A549 (cell line): ENCODE data around the gene C4orf36. TPM values are rescaled to one million over a fixed set of nuclear protein-coding genes. Genes with fewer than 3 reads are reported as not detected.
"Not testable (repeated sequence)": the region's sequence is repeated elsewhere in the genome, so short reads cannot be mapped to it uniquely, and the experiment has no call there.

ENCODE experiments used
- ATAC-seq, 2 experiments: fragments of 200-7000 bp in 1 of 2; fragments of >200 bp in 1 of 2; cut with Nextera tagmentation in 1 of 2; cut with Tn5 transposase in 1 of 2; 3 replicates each; pipeline versions ENCODE4 v1.8.0 to v1.9.1; 2018 to 2020; ENCODE audit warnings: mild to moderate bottlenecking in 1 of 2, moderate library complexity in 1 of 2
- CTCF ChIA-PET: fragments of 300-600 bp; sonication (Branson Sonifier 250); formaldehyde crosslinking; extraction: SDS; loops from one replicate; lab custom pipeline; 2021; ENCODE audit warnings: antibody characterized with exemption, inconsistent platforms; lab: Yijun Ruan, JAX
- POLR2A ChIA-PET: fragments of 350-600 bp; formaldehyde crosslinking; extraction: SDS; loops from one replicate; lab custom pipeline; 2021; ENCODE audit warnings: antibody characterized with exemption, inconsistent platforms; lab: Yijun Ruan, JAX
- DNase-seq, 2 experiments: peaks; one replicate each; pipeline versions ENCODE4 v3.0.0 to v3.0.0-alpha.2; 2011 to 2016; ENCODE audit warnings: low read depth in 1 of 2, low spot score in 1 of 2
- FAIRE-seq: peaks from 2 replicates; lab custom pipeline; 2011; peaks lifted over from hg19 to GRCh38; lab: Jason Lieb, UNC
- H3K27ac ChIP-seq, 2 experiments: fragments of >200 bp; sonication (Bioruptor Twin); formaldehyde crosslinking; 3 replicates each; pipeline ENCODE4 v1.5.1; 2016 to 2017
- H3K4me1 ChIP-seq: fragments of >200 bp; sonication (Bioruptor Twin); formaldehyde crosslinking; 3 replicates; pipeline ENCODE4 v1.6.1; 2016
- H3K4me2 ChIP-seq: fragments of >200 bp; sonication (Bioruptor Twin); formaldehyde crosslinking; 3 replicates; pipeline ENCODE4 v1.6.1; 2016
- H3K4me3 ChIP-seq: fragments of >200 bp; sonication (Bioruptor Twin); formaldehyde crosslinking; 3 replicates; pipeline ENCODE4 v1.5.1; 2016
- H3K9me3 ChIP-seq: fragments of >200 bp; sonication (Bioruptor Twin); formaldehyde crosslinking; 3 replicates; pipeline ENCODE4 v1.6.1; 2016
- BHLHE40 ChIP-seq: IDR thresholded peaks from 2 replicates; pipeline ENCODE4 v1.6.1; 2012; ENCODE audit warnings: low read depth, low read length, inconsistent platforms
- CBX8 ChIP-seq: fragments of 200-600 bp; sonication (generic); IDR thresholded peaks from 2 replicates; pipeline ENCODE4 v1.6.1; 2016
- CEBPB ChIP-seq, 2 experiments: fragments of >200 bp in 1 of 2; sonication (Bioruptor Twin) in 1 of 2; formaldehyde crosslinking in 1 of 2; IDR thresholded peaks; 2 replicates each; pipeline ENCODE4 v1.6.1; 2012 to 2016
- CHD4 ChIP-seq: fragments of 200-600 bp; sonication (generic); IDR thresholded peaks from 2 replicates; pipeline ENCODE4 v1.6.1; 2016; ENCODE audit warnings: antibody characterized with exemption, mild to moderate bottlenecking, borderline replicate concordance
- EHF ChIP-seq: fragments of 250-450 bp; sonication (Bioruptor Pico); IDR thresholded peaks from 2 replicates; pipeline ENCODE4 v1.5.0; 2020; ENCODE audit warnings: mild to moderate bottlenecking
- FOSB ChIP-seq: fragments of 250-450 bp; sonication (Bioruptor Pico); IDR thresholded peaks from 2 replicates; pipeline ENCODE4 v1.5.0; 2020; ENCODE audit warnings: mild to moderate bottlenecking, moderate library complexity
- HDAC2 ChIP-seq: fragments of 200-600 bp; sonication (generic); IDR thresholded peaks from 2 replicates; pipeline ENCODE4 v1.6.1; 2016
- HEYL ChIP-seq: fragments of 250-450 bp; sonication (Bioruptor Pico); IDR thresholded peaks from 2 replicates; pipeline ENCODE4 v1.8.0; 2021; ENCODE audit warnings: mild to moderate bottlenecking, moderate library complexity
- HOXA7 ChIP-seq: fragments of 250-450 bp; sonication (Bioruptor Pico); IDR thresholded peaks from 2 replicates; pipeline ENCODE4 v1.5.0; 2020; ENCODE audit warnings: mild to moderate bottlenecking, moderate library complexity
- HOXB5 ChIP-seq: fragments of 250-450 bp; sonication (Bioruptor Pico); IDR thresholded peaks from 2 replicates; pipeline ENCODE4 v1.5.0; 2020; ENCODE audit warnings: mild to moderate bottlenecking, moderate library complexity
- MYC ChIP-seq: IDR thresholded peaks from 2 replicates; pipeline ENCODE4 v1.6.1; 2012; ENCODE audit warnings: mild to moderate bottlenecking, inconsistent platforms, low read length, improper control_type of control experiment, borderline replicate concordance
- NFE2L2 ChIP-seq: fragments of 150-350 bp; conservative IDR thresholded peaks from 2 replicates; pipeline ENCODE4 v1.6.1; 2014; ENCODE audit warnings: low read length
- PHF8 ChIP-seq: fragments of 200-600 bp; sonication (generic); IDR thresholded peaks from 2 replicates; pipeline ENCODE4 v1.6.1; 2016; ENCODE audit warnings: low read depth, mild to moderate bottlenecking, antibody characterized with exemption, moderate library complexity, borderline replicate concordance
- POLR2A ChIP-seq: IDR thresholded peaks from 2 replicates; pipeline ENCODE4 v1.6.1; 2012; ENCODE audit warnings: mild to moderate bottlenecking, low read length
- RARB ChIP-seq: fragments of 250-450 bp; sonication (Bioruptor Pico); IDR thresholded peaks from 2 replicates; pipeline ENCODE4 v1.8.0; 2021; ENCODE audit warnings: mild to moderate bottlenecking, moderate library complexity
- RCOR1 ChIP-seq: fragments of 150-350 bp; IDR thresholded peaks from 2 replicates; pipeline ENCODE4 v1.6.1; 2014; ENCODE audit warnings: antibody characterized with exemption, low read length, low read depth
- SMC3 ChIP-seq: fragments of >200 bp; sonication (Bioruptor Twin); formaldehyde crosslinking; IDR thresholded peaks from 3 replicates; pipeline ENCODE4 v1.6.1; 2018; ENCODE audit warnings: inconsistent platforms
- TP53 ChIP-seq: fragments of 250-450 bp; sonication (Bioruptor Pico); IDR thresholded peaks from 2 replicates; pipeline ENCODE4 v1.5.0; 2021; ENCODE audit warnings: mild to moderate bottlenecking, moderate library complexity
- ZC3H11A ChIP-seq: fragments of 450-650 bp; IDR thresholded peaks from 2 replicates; pipeline ENCODE4 v1.6.1; 2014; ENCODE audit warnings: antibody characterized with exemption, mild to moderate bottlenecking
- WGBS: methylation state at CpG from one replicate; pipeline ENCODE4 v1.1.6; 2017; ENCODE audit errors: missing lambda C conversion rate; 5-methylcytosine and 5-hydroxymethylcytosine counted together
- polyA plus RNA-seq, 4 experiments: library from polyadenylated mRNA; depleted of rRNA in 3 of 4; stranded (reverse); fragments of >200 nt; fragmentation: RNase III in 1 of 4; extraction: RNeasy Plus Mini Kit Qiagen cat#74134 plus additional on column Dnase treatment in 1 of 4; gene quantifications; 2 replicates in 3 of 4; 3 replicates in 1 of 4; pipeline ENCODE4 v1.2.3, GENCODE V29; 2011 to 2017
- TF ChIP-seq, protein P1 (sequence below): fragments of >200 bp; sonication (Bioruptor Twin); formaldehyde crosslinking; IDR thresholded peaks from 3 replicates; pipeline ENCODE4 v1.5.1; 2016
- TF ChIP-seq, protein P2 (sequence below): fragments of 250-450 bp; sonication (Bioruptor Pico); IDR thresholded peaks from 2 replicates; pipeline ENCODE4 v1.5.0; 2021; ENCODE audit warnings: mild to moderate bottlenecking, moderate library complexity, borderline replicate concordance

C4orf36 gene
- polyA plus RNA-seq, 2 of the 4 experiments (the other 2 are of a cell fraction) = 1.5 to 1.9 TPM

DNA sequence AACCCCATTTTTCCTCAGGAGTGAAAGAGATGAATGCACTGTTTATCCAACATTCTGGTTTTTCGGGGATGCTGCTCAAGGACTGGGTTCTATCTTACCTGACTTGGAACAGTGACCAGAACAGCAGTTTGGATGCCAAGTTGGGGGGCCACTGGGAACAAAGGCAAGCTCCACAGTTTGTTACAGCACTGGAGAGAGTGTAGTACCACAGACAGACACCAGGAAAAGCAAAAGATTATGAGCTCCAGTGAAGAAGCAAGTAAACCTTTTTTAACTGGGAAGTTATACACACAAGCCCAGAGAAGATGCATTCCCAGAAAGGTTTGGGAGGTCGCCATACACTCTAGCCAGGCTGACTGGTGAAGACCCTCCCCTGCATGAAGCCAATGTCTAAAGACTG is 13.6 kb downstream of the C4orf36 start:
- ATAC-seq = peak in 1 of 2 experiments; percentile 54; a peak in 1 of 6 replicates
- H3K4me3 ChIP-seq = no peak overlapping the region
- ChIA-PET CTCF (no interaction called here), POLR2A (no interaction called here)
- FAIRE-seq = no peak
- DNase-seq = no peak
- H3K27ac ChIP-seq = no peak overlapping the region
- 40% methylated on average over 2 of the region's 2 CpGs for WGBS
- H3K4me2 ChIP-seq = no peak overlapping the region
- peaks cover 8% of the 10 kb centered on the region; the same call in 1 of the 3 replicates for H3K9me3 ChIP-seq
- H3K4me1 ChIP-seq = no peaks in the 10 kb centered on the region
- no peak for TF ChIP-seq EHF (CRISPR knock-in tag)

DNA sequence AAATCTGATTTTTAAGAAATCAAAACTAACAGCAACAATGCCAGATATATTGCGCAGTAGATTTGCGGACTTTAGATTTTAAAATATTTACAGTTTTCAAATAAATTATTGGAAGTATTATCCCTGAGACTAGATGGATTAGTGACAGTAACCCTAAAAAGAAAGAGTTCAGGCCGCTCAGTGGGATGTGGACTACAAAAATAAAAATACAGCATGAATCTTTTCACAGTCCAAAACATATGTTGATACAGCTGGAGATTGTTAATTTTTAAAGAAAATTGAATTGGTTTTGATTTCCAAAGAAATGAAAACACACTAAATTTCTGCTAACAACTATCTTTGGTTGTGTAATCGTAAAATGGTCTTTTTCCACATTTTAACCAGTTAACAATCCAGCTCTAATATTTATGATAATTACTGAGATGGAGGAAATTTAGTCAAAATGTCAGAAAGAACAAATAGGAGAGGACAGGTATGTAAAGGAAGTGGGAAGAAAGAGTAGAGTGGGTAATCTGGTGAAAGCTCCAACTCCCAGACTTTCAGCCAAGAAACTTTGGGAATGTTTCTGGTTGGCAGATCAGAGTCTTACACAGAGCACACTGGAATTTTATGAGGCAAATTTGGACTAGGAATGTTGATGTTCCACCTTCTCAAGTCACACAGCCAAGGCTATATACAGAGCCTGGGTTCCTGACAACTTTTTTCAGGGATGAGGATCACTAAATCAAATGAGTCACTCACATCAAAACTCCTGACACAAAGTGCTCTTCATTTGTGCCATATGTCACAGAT is 15.1 kb downstream of the C4orf36 start:
- CTCF ChIA-PET = no interaction called here
- DNase-seq = no peak
- no peak for FAIRE-seq
- 78% methylated on average over 4 of the region's 4 CpGs for WGBS
- TF ChIP-seq CBX8 (no peak), PHF8 (no peak), SMC3 (no peak), MYC (no peak), RARB (CRISPR knock-in tag) (no peak), POLR2A (no peak), BHLHE40 (no peak), TP53 (CRISPR knock-in tag) (no peak), HDAC2 (no peak), HEYL (CRISPR knock-in tag) (no peak), NFE2L2 (no peak), HOXB5 (CRISPR knock-in tag) (no peak), RCOR1 (no peak), CHD4 (no peak), HOXA7 (no peak), CEBPB (IDR thresholded peaks at IDR 0.05) (no peak), FOSB (CRISPR knock-in tag) (no peak), ZC3H11A (no peak)
- TF ChIP-seq, protein P1, sequence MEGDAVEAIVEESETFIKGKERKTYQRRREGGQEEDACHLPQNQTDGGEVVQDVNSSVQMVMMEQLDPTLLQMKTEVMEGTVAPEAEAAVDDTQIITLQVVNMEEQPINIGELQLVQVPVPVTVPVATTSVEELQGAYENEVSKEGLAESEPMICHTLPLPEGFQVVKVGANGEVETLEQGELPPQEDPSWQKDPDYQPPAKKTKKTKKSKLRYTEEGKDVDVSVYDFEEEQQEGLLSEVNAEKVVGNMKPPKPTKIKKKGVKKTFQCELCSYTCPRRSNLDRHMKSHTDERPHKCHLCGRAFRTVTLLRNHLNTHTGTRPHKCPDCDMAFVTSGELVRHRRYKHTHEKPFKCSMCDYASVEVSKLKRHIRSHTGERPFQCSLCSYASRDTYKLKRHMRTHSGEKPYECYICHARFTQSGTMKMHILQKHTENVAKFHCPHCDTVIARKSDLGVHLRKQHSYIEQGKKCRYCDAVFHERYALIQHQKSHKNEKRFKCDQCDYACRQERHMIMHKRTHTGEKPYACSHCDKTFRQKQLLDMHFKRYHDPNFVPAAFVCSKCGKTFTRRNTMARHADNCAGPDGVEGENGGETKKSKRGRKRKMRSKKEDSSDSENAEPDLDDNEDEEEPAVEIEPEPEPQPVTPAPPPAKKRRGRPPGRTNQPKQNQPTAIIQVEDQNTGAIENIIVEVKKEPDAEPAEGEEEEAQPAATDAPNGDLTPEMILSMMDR = no peak
- TF ChIP-seq, protein P2, sequence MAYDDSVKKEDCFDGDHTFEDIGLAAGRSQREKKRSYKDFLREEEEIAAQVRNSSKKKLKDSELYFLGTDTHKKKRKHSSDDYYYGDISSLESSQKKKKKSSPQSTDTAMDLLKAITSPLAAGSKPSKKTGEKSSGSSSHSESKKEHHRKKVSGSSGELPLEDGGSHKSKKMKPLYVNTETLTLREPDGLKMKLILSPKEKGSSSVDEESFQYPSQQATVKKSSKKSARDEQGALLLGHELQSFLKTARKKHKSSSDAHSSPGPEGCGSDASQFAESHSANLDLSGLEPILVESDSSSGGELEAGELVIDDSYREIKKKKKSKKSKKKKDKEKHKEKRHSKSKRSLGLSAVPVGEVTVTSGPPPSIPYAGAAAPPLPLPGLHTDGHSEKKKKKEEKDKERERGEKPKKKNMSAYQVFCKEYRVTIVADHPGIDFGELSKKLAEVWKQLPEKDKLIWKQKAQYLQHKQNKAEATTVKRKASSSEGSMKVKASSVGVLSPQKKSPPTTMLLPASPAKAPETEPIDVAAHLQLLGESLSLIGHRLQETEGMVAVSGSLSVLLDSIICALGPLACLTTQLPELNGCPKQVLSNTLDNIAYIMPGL = no peak
- Histone ChIP-seq H3K9me3 (peaks cover 8% of the 10 kb centered on the region; the same call in 1 of the 3 replicates), H3K4me3 (no peak overlapping the region), H3K4me1 (no peaks in the 10 kb centered on the region), H3K27ac (no peak overlapping the region), H3K4me2 (no peak overlapping the region)
- POLR2A ChIA-PET = no interaction called here
- ATAC-seq = no peak

DNA sequence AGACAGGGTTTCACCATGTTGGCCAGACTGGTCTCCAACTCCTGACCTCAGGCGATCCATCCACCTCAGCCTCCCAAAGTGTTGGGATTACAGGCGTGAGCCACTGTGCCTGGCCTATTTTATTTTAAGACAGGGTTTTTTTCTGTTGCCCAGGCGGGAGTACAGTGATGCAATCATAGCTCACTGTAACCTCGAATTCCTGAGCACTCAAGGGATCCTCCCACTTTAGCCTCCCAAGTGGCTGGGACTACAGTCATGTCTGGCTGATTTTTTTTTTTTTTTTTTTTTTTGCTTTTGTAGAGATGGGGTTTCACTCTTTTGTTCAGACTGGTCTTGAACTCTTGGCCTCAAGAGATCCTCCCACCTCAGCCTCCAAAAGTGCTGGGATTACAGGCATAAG is 16.8 kb downstream of the C4orf36 start:
- WGBS = 65% methylated on average over 4 of the region's 4 CpGs
- H3K4me2 ChIP-seq, POLR2A ChIA-PET, H3K9me3 ChIP-seq, FAIRE-seq, H3K27ac ChIP-seq, DNase-seq, H3K4me3 ChIP-seq, H3K4me1 ChIP-seq, ATAC-seq: not testable (repeated sequence)
- CTCF ChIA-PET = interaction anchor here (1.2 kb wide), 1 partner anchor 377 kb away, joined by 3 read pairs; no protein-coding TSS in a partner anchor
